Thoracic aorta (tissue), 2 donors: ENCODE measurements around the gene IP6K1. TPM values are rescaled to one million over a fixed set of nuclear protein-coding genes. Genes with fewer than 3 reads are reported as not detected.

Experiments
- ATAC-seq: fragments of 150-250 bp; one replicate; pipeline ENCODE4 v1.8.0; 2017; ENCODE audit warnings: low read depth; ENCODE audit not compliant: insufficient number of reproducible peaks, low FRiP score
- DNase-seq: peaks from one replicate; pipeline ENCODE4 v3.0.0-alpha.2; 2020; ENCODE audit warnings: low spot score
- H3K27ac ChIP-seq, 2 donors: fragments of 200-600 bp; sonication (generic); 1 replicate in 1 of 2; 2 replicates in 1 of 2; pipeline ENCODE4 v1.5.1; 2016; ENCODE audit warnings: mild to moderate bottlenecking in 2 of 2, moderate library complexity in 2 of 2
- H3K27me3 ChIP-seq: fragments of 200-600 bp; sonication (generic); replicated peaks from 2 replicates; pipeline ENCODE4 v1.6.0; 2016; ENCODE audit warnings: mild to moderate bottlenecking; ENCODE audit not compliant: insufficient read depth
- H3K36me3 ChIP-seq: fragments of 200-600 bp; sonication (generic); one replicate; pipeline ENCODE4 v1.5.1; 2016
- H3K4me1 ChIP-seq, 2 donors: fragments of 200-600 bp; sonication (generic); 1 replicate in 1 of 2; 2 replicates in 1 of 2; pipeline versions ENCODE4 v1.5.1 to v1.6.0; 2016; ENCODE audit warnings: low read depth in 2 of 2, mild to moderate bottlenecking in 1 of 2; ENCODE audit not compliant: control insufficient read depth in 1 of 2
- H3K4me3 ChIP-seq: fragments of 200-600 bp; sonication (generic); 2 replicates; pipeline ENCODE4 v1.5.1; 2016; ENCODE audit warnings: mild to moderate bottlenecking
- H3K9me3 ChIP-seq: fragments of 200-600 bp; sonication (generic); 2 replicates; pipeline ENCODE4 v1.5.1; 2016
- total RNA-seq, 2 donors: library from RNA; depleted of rRNA; stranded (reverse); fragments of >200 nt; gene quantifications; one replicate each; pipeline versions ENCODE4 v1.1.0 to v1.2.3, GENCODE V29; 2016
- TF ChIP-seq, protein P1 (sequence below): fragments of 200-600 bp; sonication (generic); IDR thresholded peaks from one replicate; pipeline ENCODE4 v1.5.1; 2019; ENCODE audit warnings: antibody characterized with exemption

IP6K1 gene
- total RNA-seq, 2 donors from 2014 or later = 56.6 to 69.0 TPM

DNA sequence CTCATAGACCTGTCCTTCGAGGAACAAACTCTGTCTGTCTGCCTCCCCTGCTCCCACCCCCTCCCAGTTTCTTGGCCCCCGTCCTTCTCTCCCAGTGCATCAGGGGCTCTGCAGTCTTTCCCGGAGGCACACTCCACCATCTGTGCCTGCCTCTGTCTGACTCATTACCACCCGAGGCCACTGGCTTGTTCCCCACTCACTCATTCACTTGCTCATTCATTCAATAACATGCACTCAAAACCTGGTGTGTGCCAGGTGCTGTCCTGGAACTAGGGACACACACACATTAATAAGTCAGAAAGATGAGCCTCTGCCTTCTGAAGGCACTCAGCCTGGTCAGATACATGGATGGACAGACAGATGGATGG lies 79.2 kb downstream of the IP6K1 start:
- Histone ChIP-seq H3K4me3 (no peak overlapping the region), H3K36me3 (peaks cover 32% of the 10 kb centered on the region), H3K4me1 (no peaks in the 10 kb centered on the region), H3K27me3 (no peaks in the 10 kb centered on the region), H3K27ac (no peak overlapping the region), H3K9me3 (no peaks in the 10 kb centered on the region)
- TF ChIP-seq, protein P1, sequence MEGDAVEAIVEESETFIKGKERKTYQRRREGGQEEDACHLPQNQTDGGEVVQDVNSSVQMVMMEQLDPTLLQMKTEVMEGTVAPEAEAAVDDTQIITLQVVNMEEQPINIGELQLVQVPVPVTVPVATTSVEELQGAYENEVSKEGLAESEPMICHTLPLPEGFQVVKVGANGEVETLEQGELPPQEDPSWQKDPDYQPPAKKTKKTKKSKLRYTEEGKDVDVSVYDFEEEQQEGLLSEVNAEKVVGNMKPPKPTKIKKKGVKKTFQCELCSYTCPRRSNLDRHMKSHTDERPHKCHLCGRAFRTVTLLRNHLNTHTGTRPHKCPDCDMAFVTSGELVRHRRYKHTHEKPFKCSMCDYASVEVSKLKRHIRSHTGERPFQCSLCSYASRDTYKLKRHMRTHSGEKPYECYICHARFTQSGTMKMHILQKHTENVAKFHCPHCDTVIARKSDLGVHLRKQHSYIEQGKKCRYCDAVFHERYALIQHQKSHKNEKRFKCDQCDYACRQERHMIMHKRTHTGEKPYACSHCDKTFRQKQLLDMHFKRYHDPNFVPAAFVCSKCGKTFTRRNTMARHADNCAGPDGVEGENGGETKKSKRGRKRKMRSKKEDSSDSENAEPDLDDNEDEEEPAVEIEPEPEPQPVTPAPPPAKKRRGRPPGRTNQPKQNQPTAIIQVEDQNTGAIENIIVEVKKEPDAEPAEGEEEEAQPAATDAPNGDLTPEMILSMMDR = no peak
- DNase-seq = no peak
- ATAC-seq = no peak

DNA sequence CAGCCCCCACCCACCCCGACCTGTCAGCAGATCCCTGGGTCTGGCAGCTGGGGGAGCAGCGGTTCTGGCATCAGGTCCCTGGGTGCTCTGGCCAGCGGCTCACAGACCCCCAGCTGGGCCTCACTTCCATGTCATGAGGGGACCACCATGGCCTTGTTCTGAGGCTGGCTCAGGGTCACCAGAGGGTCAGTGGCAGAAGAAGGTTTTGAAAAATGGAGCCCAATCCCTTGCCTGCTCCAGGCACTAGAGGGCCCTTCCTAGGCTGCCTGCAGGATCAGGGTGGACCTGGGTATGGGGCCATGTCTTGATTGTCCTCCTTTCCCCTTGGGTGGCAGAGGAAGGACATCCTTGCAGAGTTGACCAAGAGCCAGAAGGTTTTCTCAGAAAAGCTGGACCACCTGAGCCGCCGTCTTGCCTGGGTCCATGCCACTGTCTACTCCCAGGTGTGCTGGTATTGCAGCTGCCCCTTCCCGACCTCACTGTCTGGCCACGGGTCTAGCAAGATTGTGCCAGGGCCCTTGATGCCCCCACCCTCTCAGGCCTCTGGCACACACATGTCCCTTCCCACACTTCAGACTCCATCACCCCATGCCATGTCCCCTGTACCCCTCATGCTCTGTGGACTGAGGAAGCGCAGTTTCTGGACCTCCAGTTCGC lies 79.8 kb downstream of the IP6K1 start:
- H3K9me3 ChIP-seq = no peaks in the 10 kb centered on the region
- ATAC-seq (no peak), DNase-seq (no peak)
- H3K36me3 ChIP-seq = peaks cover 34% of the 10 kb centered on the region
- no peaks in the 10 kb centered on the region for H3K27me3 ChIP-seq
- TF ChIP-seq, protein P1 = no peak
- H3K4me3 ChIP-seq = no peak overlapping the region
- no peaks in the 10 kb centered on the region for H3K4me1 ChIP-seq
- H3K27ac ChIP-seq = no peak overlapping the region

DNA sequence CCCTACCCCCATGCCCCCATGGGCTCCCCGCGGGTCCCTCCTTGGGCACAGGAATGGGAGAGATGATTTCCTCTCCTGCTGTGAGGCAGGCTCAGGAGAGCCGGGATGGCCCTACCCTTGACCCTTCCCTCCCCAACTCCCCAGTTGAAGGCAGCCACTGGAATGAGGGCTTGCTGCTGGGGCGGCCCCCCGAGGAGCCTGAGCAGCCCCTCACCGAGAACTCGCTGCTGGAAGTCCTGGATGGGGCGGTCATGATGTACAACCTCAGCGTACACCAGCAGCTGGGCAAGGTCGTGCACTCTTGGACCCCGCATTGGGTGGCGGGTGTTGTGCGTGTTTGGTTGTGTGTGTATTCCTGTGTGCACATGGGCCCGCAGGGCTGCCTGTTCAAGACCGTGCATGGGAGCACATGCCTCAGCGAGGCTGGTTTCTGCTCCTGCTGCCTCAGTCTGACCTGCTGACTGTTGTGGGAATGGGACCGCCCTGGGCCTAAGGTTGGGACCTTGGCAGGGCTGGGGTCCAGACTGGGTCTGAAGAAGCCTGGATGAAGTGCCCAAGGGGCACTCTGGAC lies 80.9 kb downstream of the IP6K1 start:
- Histone ChIP-seq H3K36me3 (peaks cover 29% of the 10 kb centered on the region), H3K27ac (no peak overlapping the region), H3K27me3 (no peaks in the 10 kb centered on the region), H3K4me1 (no peaks in the 10 kb centered on the region), H3K9me3 (no peaks in the 10 kb centered on the region), H3K4me3 (no peak overlapping the region)
- no peak for ATAC-seq
- DNase-seq = no peak
- TF ChIP-seq, protein P1 = no peak

DNA sequence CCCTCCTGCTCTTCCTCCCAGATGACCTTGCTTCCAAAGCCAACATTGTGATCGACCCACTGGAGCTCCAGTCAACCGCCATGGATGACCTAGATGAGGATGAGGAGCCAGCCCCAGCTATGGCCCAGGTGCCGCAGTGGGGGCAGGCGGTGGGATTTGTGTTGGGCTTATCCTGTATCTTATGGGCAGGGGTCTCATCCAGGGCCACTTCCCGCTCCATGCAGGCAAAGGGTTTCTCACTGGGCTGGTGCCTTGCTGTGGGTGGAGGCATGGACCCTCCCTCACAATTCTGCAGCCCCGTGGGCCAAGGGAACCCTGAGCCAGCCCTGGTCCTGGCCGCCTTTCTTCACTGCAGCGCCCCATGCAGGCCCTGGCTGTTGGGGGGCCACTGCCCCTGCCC lies 81.7 kb downstream of the IP6K1 start:
- Histone ChIP-seq H3K4me1 (no peaks in the 10 kb centered on the region), H3K27ac (no peak overlapping the region), H3K9me3 (no peaks in the 10 kb centered on the region), H3K27me3 (no peaks in the 10 kb centered on the region), H3K4me3 (no peak overlapping the region), H3K36me3 (peaks cover 31% of the 10 kb centered on the region)
- DNase-seq (no peak), ATAC-seq (no peak)
- TF ChIP-seq, protein P1 = no peak

DNA sequence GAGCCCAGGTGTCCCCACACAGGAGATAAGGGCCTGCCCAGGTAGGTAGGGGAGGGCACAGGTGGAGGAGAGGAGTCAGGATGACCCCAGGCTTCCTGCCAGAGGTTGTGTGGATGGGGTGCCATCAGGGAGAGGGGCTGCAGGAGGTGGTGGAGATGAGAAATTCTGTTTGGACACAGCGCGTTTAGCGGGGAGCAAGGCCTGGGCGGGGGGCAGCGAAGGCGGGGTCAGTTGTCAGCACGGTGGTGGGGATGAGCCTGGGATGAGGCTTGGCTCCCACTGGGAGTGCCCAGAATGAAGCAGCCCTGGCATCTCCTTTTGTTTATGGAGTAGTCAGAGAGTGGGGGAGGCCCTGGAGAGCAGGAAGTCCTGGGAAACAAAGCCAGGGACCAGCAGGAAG lies 82.4 kb downstream of the IP6K1 start:
- peaks cover 32% of the 10 kb centered on the region for H3K36me3 ChIP-seq

More for the DNA sequence above, 82.4 kb downstream of the IP6K1 start:
- TF ChIP-seq, protein P1 = no peak
- Histone ChIP-seq H3K9me3 (no peaks in the 10 kb centered on the region), H3K27me3 (no peaks in the 10 kb centered on the region), H3K27ac (no peak overlapping the region), H3K4me3 (no peak overlapping the region), H3K4me1 (no peaks in the 10 kb centered on the region)
- no peak for DNase-seq
- ATAC-seq = no peak
